GM12865 (cell line): Measurements from ENCODE around the gene RNF215.
A peak's percentile ranks its signal among the peaks of the same experiment; 100 is the strongest.

Experiments used
- DNase-seq: peaks from one replicate; pipeline ENCODE4 v3.0.0; 2010; ENCODE audit warnings: low read depth
- H3K4me3 ChIP-seq: 2 replicates; pipeline ENCODE4 v1.5.1; 2011; ENCODE audit warnings: mild to moderate bottlenecking, low read depth, low read length, control low read depth
- TF ChIP-seq, protein P1 (sequence below): IDR thresholded peaks from 2 replicates; pipeline ENCODE4 v1.5.1; 2011; ENCODE audit warnings: low read length, control low read depth, low read depth, inconsistent platforms; ENCODE audit not compliant: insufficient read depth; ENCODE audit errors: missing control alignments

RNF215 gene

GRCh38 chr22:30425616-30426387 lies 38.6 kb upstream of the RNF215 start, which contains the start of gene MTFP1:
MTFP1 (plus strand) TSS chr22:30425768; CDS start chr22:30425880, 112 bp downstream.
- H3K4me3 ChIP-seq = peak within 1 kb of the TSS; percentile 64
- TF ChIP-seq, protein P1, sequence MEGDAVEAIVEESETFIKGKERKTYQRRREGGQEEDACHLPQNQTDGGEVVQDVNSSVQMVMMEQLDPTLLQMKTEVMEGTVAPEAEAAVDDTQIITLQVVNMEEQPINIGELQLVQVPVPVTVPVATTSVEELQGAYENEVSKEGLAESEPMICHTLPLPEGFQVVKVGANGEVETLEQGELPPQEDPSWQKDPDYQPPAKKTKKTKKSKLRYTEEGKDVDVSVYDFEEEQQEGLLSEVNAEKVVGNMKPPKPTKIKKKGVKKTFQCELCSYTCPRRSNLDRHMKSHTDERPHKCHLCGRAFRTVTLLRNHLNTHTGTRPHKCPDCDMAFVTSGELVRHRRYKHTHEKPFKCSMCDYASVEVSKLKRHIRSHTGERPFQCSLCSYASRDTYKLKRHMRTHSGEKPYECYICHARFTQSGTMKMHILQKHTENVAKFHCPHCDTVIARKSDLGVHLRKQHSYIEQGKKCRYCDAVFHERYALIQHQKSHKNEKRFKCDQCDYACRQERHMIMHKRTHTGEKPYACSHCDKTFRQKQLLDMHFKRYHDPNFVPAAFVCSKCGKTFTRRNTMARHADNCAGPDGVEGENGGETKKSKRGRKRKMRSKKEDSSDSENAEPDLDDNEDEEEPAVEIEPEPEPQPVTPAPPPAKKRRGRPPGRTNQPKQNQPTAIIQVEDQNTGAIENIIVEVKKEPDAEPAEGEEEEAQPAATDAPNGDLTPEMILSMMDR = no peak
- DNase-seq = peak; percentile 83

GRCh38 chr22:30425327-30425615 lies 38.1 kb upstream of the RNF215 start:
- H3K4me3 ChIP-seq = peak overlapping the region; percentile 64
- TF ChIP-seq, protein P1 = no peak
- no peak for DNase-seq

GRCh38 chr22:30424534-30425326 lies 37.5 kb upstream of the RNF215 start:
- TF ChIP-seq, protein P1 = peak; percentile 14
- peak; percentile 56 for DNase-seq
- peak overlapping the region; percentile 64 for H3K4me3 ChIP-seq

DNA sequence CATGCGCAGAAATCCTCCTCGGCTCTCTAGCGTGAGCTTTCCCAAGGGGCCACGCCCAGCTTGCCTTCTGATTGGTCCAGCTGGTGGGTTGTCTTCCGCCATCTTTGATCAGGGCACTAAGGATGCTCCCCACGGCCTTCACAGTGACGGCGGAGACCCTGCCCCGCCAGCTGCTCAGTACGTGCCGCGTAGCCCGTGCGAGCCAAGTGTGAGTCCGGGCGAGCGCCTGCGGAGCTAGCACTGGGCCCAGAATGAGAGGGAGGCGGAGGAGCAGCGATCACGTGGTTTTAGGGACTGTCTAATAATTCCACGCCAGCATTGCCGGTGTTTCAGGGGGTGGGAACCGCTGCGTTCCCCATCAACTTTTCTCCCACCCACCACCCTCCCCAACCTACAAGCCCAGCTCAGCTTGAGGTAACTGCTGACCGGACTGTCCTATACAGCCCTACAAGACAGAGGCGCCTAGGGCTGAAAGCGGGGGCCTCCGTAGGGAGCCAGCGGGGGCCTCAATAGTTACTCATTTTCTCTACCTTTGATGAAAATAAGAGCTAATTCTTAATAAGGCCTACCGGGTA lies 36.8 kb upstream of the RNF215 start:
- peak; percentile 100 for DNase-seq
- peak overlapping the region; percentile 83 for H3K4me3 ChIP-seq
- TF ChIP-seq, protein P1 = no peak

DNA sequence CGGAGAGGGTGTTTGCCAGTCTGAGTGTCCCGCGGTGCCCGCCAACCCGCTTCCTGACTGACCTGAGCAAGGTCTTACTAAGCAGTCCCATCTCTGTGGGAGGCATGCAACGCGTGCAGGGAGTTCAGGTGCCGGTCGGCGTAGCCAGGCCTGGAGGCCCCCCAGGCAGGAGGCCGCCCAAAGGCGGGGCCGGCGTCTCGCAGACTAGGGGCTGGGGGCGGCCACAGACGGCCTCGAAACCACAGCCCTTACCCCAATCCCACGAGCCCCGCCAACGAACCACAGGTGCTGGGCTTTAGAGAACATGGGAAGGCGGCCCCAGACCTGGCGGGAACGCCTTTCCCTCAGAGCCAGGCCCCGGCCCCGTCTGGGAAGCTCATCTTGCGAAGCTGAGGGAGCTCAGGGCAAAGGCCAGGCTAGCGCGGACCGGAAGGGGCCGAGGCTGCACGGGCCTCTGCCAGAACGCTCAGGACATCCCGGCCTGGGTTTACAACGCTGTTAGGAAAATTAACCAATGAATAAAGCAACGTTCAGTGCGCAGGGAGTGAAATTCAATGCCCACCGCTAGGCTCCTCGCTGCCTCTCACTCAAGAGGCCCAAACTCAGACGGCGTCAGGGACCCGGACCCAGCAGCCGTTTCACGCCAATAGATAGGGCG lies 36.2 kb upstream of the RNF215 start:
- TF ChIP-seq, protein P1 = no peak
- peak; percentile 56 for DNase-seq
- H3K4me3 ChIP-seq = peak overlapping the region; percentile 83

- no peak for DNase-seq
- peak overlapping the region; percentile 83 for H3K4me3 ChIP-seq
- TF ChIP-seq, protein P1 = no peak
Measured at GRCh38 chr22:30422481-30423300, 35.5 kb upstream of the RNF215 start.
